Caco-2 (cell line): ENCODE data around the gene SPAAR. TPM values are rescaled to one million over a fixed set of nuclear protein-coding genes. Genes with fewer than 3 reads are reported as not detected.

Experiments used
- BruUV-seq: library from RNA; stranded (reverse); fragments of 400-500 nt; replicated peaks from 2 replicates; lab custom pipeline; 2021; lab: Mats Ljungman, UMichigan
- CTCF ChIA-PET: fragments of 300-600 bp; sonication (Branson Sonifier 250); formaldehyde crosslinking; loops from one replicate; lab custom pipeline; 2022; ENCODE audit warnings: antibody characterized with exemption; lab: Charles Lee
- POLR2A ChIA-PET: fragments of 300-600 bp; sonication (Branson Sonifier 250); formaldehyde crosslinking; loops from one replicate; lab custom pipeline; 2022; ENCODE audit warnings: antibody characterized with exemption; lab: Charles Lee
- DNase-seq, 2 experiments: peaks; one replicate each; pipeline versions ENCODE4 v3.0.0 to v3.0.0-alpha.2; 2020 to 2022
- H3K27me3 ChIP-seq: replicated peaks from 2 replicates; pipeline ENCODE4 v1.6.0; 2011; ENCODE audit warnings: low read length; ENCODE audit not compliant: control insufficient read depth, insufficient read depth
- H3K36me3 ChIP-seq: 2 replicates; pipeline ENCODE4 v1.5.1; 2011; ENCODE audit warnings: low read length; ENCODE audit not compliant: control insufficient read depth, insufficient read depth
- H3K4me1 ChIP-seq: fragments of 250-450 bp; sonication (Bioruptor Pico); 2 replicates; pipeline ENCODE4 v1.5.1; 2020; ENCODE audit warnings: mild to moderate bottlenecking
- H3K4me3 ChIP-seq: 2 replicates; pipeline ENCODE4 v1.5.1; 2011; ENCODE audit warnings: low read depth, mild to moderate bottlenecking, control low read depth, low read length
- H3K9me3 ChIP-seq: fragments of 250-450 bp; sonication (Bioruptor Pico); 2 replicates; pipeline ENCODE4 v1.5.1; 2020; ENCODE audit warnings: mild to moderate bottlenecking, moderate library complexity
- H3K27ac Mint-ChIP-seq: one replicate; pipeline ENCODE4 v1.8.0; 2022; ENCODE audit warnings: mixed read lengths; ENCODE audit not compliant: unreplicated experiment
- H3K27me3 Mint-ChIP-seq: one replicate; pipeline ENCODE4 v1.8.0; 2022; ENCODE audit warnings: mixed read lengths; ENCODE audit not compliant: insufficient read depth, unreplicated experiment
- H3K36me3 Mint-ChIP-seq: one replicate; pipeline ENCODE4 v1.8.0; 2022; ENCODE audit warnings: mild to moderate bottlenecking, mixed read lengths; ENCODE audit not compliant: insufficient read depth, unreplicated experiment
- H3K4me1 Mint-ChIP-seq: one replicate; pipeline ENCODE4 v1.8.0; 2022; ENCODE audit warnings: low read depth, mixed read lengths; ENCODE audit not compliant: unreplicated experiment
- H3K4me3 Mint-ChIP-seq: one replicate; pipeline ENCODE4 v1.8.0; 2022; ENCODE audit warnings: mild to moderate bottlenecking, moderate library complexity, mixed read lengths; ENCODE audit not compliant: unreplicated experiment
- H3K9me3 Mint-ChIP-seq: one replicate; pipeline ENCODE4 v1.8.0; 2022; ENCODE audit warnings: mixed read lengths; ENCODE audit not compliant: unreplicated experiment
- CTCF ChIP-seq, 2 experiments: fragments of 200-600 bp in 1 of 2; IDR thresholded peaks; 1 replicate in 1 of 2; 2 replicates in 1 of 2; pipeline versions ENCODE4 v1.5.1 to v1.8.0; 2011 to 2022; ENCODE audit warnings: antibody characterized with exemption in 1 of 2, control low read depth in 1 of 2, inconsistent platforms in 1 of 2, low read depth in 1 of 2, low read length in 1 of 2, mild to moderate bottlenecking in 1 of 2, moderate library complexity in 1 of 2; ENCODE audit not compliant: insufficient read depth in 1 of 2, severe bottlenecking in 1 of 2, unreplicated experiment in 1 of 2
- intact Hi-C: fragments of 100-400 bp; cut with micrococcal nuclease; formaldehyde crosslinking; loops from one replicate; pipeline ENCODE4 v1.10.0; 2022; ENCODE audit not compliant: unreplicated experiment
- total RNA-seq: library from RNA; stranded (reverse); gene quantifications from 2 replicates; pipeline ENCODE4 v1.2.3, GENCODE V29; 2022

The SPAAR gene
- total RNA-seq, 1 experiment from 2014 or later = not detected

DNA sequence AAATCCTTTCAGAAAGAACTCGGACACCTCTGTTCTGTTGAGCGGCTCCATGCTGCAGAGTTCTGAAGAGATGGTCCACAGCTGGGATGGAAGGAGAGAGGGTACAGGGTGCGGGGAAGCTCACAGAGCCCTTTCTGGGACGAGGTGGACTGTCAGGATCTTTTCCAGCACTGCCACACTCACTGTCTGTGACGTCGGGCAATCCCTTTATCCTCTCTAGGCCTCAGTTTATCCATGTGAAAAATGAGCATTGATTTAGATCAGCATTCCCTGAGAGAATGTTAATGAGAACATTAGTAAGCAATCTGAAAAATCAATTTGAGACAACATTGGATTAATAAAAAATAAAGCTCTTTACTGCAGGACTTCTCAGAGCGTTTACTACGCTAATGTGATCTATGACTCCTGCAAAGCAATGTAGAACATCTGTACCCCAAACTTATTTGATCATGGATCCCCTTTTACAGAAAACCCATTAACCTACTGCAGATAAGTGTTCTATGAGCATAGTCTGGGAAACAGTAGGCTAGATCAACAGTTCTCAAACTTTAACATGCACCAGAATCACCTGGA is 38.9 kb upstream of the SPAAR start, which contains the start of gene OR13J1:
Gene OR13J1, minus strand, starts transcription at position 51 of the 573 bp plus-strand sequence. Its CDS starts 0 bp downstream, at position 51.
- CTCF ChIA-PET = interaction anchor here (1.5 kb wide), 1 partner anchor 12 kb away, joined by 3 read pairs; no protein-coding TSS in a partner anchor
- intact Hi-C loops = no loop called here
- TF ChIP-seq CTCF (IDR thresholded peaks at IDR 0.05; ENCODE audit: insufficient read depth in 1 of 2, low read depth in 1 of 2, low read length in 1 of 2, severe bottlenecking in 1 of 2, unreplicated experiment in 1 of 2) = no peak

GRCh38 chr9:35871545-35871944 is 37.7 kb upstream of the SPAAR start:
- no peaks in the 10 kb centered on the region for H3K36me3 ChIP-seq
- H3K36me3 Mint-ChIP-seq = no peaks in the 10 kb centered on the region
- ChIA-PET POLR2A (no interaction called here), CTCF (interaction anchor here (1.5 kb wide), 1 partner anchor 11 kb away, joined by 3 read pairs; no protein-coding TSS in a partner anchor)
- no peaks in the 10 kb centered on the region for H3K4me1 Mint-ChIP-seq
- BruUV-seq = no TSS peak
- no peak overlapping the region for H3K27ac Mint-ChIP-seq
- no peak overlapping the region for H3K4me3 Mint-ChIP-seq
- intact Hi-C loops = no loop called here
- DNase-seq = no peak
- peaks cover 5% of the 10 kb centered on the region for H3K27me3 Mint-ChIP-seq
- 0 out of 2 replicates have a peak, but pooled peaks cover 2% of the 10 kb centered on the region for H3K9me3 ChIP-seq
- no peaks in the 10 kb centered on the region for H3K4me1 ChIP-seq
- no peaks in the 10 kb centered on the region for H3K9me3 Mint-ChIP-seq
- no peak for TF ChIP-seq CTCF (IDR thresholded peaks at IDR 0.05; ENCODE audit: insufficient read depth in 1 of 2, low read depth in 1 of 2, low read length in 1 of 2, severe bottlenecking in 1 of 2, unreplicated experiment in 1 of 2)
- no peak overlapping the region for H3K4me3 ChIP-seq
- H3K27me3 ChIP-seq = no peaks in the 10 kb centered on the region

More for the DNA sequence above, 38.9 kb upstream of the SPAAR start, which contains the start of gene OR13J1:
- Histone ChIP-seq H3K4me3 (no peak within 1 kb of the TSS), H3K4me1 (no peaks in the 10 kb centered on the region), H3K9me3 (no peaks in the 10 kb centered on the region), H3K27me3 (no peaks in the 10 kb centered on the region), H3K36me3 (no peaks in the 10 kb centered on the region)
- POLR2A ChIA-PET = no interaction called here
- Mint-ChIP-seq H3K27ac (no peak within 1 kb of the TSS), H3K36me3 (no peaks in the 10 kb centered on the region), H3K4me3 (no peak within 1 kb of the TSS), H3K9me3 (no peaks in the 10 kb centered on the region), H3K4me1 (no peaks in the 10 kb centered on the region), H3K27me3 (peaks cover 1% of the 10 kb centered on the region)
- BruUV-seq = no TSS peak
- DNase-seq = no peak

GRCh38 chr9:35872505-35872904 is 36.8 kb upstream of the SPAAR start:
- POLR2A ChIA-PET = no interaction called here
- CTCF ChIA-PET = no interaction called here
- no TSS peak for BruUV-seq

More at GRCh38 chr9:35872505-35872904, 36.8 kb upstream of the SPAAR start:
- no peaks in the 10 kb centered on the region for H3K36me3 Mint-ChIP-seq
- no peaks in the 10 kb centered on the region for H3K27me3 ChIP-seq
- H3K4me1 ChIP-seq = no peaks in the 10 kb centered on the region
- no peaks in the 10 kb centered on the region for H3K36me3 ChIP-seq
- H3K4me3 Mint-ChIP-seq = no peak overlapping the region
- peaks cover 7% of the 10 kb centered on the region for H3K9me3 Mint-ChIP-seq
- peaks cover 8% of the 10 kb centered on the region for H3K27me3 Mint-ChIP-seq
- no peaks in the 10 kb centered on the region for H3K4me1 Mint-ChIP-seq
- intact Hi-C loops = no loop called here
- TF ChIP-seq CTCF (IDR thresholded peaks at IDR 0.05; ENCODE audit: insufficient read depth in 1 of 2, low read depth in 1 of 2, low read length in 1 of 2, severe bottlenecking in 1 of 2, unreplicated experiment in 1 of 2) = no peak
- no peak overlapping the region for H3K4me3 ChIP-seq
- no peak for DNase-seq
- peaks cover 10% of the 10 kb centered on the region; the same call in 1 of the 2 replicates for H3K9me3 ChIP-seq
- no peak overlapping the region for H3K27ac Mint-ChIP-seq
